Measurements from ENCODE around the gene DEFB129.

DNA sequence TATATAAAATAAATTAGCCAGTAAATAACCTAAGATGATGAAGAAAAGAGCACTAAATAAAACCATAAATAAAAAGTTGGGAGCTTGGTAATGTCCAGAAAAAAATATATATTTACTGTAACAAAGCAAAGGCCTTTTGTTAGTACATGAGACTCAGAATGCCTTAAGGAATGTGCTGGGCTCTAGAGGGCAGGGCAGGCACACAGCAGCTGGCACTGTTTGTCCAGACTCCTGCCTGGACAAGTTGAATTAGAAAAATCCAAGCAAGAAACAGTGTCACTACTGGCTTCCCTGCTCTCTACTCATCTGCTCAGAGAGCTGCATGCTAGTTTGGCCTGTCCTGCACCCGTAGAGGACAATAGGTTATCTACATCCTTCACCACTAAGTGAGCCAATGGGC is 8.8 kb downstream of the DEFB129 start:
- TF ChIP-seq, protein P1, sequence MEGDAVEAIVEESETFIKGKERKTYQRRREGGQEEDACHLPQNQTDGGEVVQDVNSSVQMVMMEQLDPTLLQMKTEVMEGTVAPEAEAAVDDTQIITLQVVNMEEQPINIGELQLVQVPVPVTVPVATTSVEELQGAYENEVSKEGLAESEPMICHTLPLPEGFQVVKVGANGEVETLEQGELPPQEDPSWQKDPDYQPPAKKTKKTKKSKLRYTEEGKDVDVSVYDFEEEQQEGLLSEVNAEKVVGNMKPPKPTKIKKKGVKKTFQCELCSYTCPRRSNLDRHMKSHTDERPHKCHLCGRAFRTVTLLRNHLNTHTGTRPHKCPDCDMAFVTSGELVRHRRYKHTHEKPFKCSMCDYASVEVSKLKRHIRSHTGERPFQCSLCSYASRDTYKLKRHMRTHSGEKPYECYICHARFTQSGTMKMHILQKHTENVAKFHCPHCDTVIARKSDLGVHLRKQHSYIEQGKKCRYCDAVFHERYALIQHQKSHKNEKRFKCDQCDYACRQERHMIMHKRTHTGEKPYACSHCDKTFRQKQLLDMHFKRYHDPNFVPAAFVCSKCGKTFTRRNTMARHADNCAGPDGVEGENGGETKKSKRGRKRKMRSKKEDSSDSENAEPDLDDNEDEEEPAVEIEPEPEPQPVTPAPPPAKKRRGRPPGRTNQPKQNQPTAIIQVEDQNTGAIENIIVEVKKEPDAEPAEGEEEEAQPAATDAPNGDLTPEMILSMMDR (IDR thresholded peaks at IDR 0.05; ENCODE audit: low read depth, low read length, missing input control) = peak; percentile 29
- TF ChIP-seq, protein P2, sequence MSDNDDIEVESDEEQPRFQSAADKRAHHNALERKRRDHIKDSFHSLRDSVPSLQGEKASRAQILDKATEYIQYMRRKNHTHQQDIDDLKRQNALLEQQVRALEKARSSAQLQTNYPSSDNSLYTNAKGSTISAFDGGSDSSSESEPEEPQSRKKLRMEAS (IDR thresholded peaks at IDR 0.05) = no peak
- no peak for TF ChIP-seq SP1 (IDR thresholded peaks at IDR 0.05)
- no peak for TF ChIP-seq GABPA (IDR thresholded peaks at IDR 0.05 in 1 of 2, conservative IDR thresholded peaks at IDR 0.05 in 1 of 2)
- TF ChIP-seq HNF4G (IDR thresholded peaks at IDR 0.05) = no peak
- no peak for TF ChIP-seq JUND (IDR thresholded peaks at IDR 0.05)
- TF ChIP-seq, protein P3, sequence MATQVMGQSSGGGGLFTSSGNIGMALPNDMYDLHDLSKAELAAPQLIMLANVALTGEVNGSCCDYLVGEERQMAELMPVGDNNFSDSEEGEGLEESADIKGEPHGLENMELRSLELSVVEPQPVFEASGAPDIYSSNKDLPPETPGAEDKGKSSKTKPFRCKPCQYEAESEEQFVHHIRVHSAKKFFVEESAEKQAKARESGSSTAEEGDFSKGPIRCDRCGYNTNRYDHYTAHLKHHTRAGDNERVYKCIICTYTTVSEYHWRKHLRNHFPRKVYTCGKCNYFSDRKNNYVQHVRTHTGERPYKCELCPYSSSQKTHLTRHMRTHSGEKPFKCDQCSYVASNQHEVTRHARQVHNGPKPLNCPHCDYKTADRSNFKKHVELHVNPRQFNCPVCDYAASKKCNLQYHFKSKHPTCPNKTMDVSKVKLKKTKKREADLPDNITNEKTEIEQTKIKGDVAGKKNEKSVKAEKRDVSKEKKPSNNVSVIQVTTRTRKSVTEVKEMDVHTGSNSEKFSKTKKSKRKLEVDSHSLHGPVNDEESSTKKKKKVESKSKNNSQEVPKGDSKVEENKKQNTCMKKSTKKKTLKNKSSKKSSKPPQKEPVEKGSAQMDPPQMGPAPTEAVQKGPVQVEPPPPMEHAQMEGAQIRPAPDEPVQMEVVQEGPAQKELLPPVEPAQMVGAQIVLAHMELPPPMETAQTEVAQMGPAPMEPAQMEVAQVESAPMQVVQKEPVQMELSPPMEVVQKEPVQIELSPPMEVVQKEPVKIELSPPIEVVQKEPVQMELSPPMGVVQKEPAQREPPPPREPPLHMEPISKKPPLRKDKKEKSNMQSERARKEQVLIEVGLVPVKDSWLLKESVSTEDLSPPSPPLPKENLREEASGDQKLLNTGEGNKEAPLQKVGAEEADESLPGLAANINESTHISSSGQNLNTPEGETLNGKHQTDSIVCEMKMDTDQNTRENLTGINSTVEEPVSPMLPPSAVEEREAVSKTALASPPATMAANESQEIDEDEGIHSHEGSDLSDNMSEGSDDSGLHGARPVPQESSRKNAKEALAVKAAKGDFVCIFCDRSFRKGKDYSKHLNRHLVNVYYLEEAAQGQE (IDR thresholded peaks at IDR 0.05) = no peak
- no peak for TF ChIP-seq TAF1 (conservative IDR thresholded peaks at IDR 0.05)
- TF ChIP-seq YY1 (IDR thresholded peaks at IDR 0.05) = no peak
- TF ChIP-seq EGR1 (IDR thresholded peaks at IDR 0.05; ENCODE audit: low read depth in 2 of 2) = no peak
- no peak for TF ChIP-seq NR2F2 (IDR thresholded peaks at IDR 0.05)
- TF ChIP-seq HNF4A (conservative IDR thresholded peaks at IDR 0.05) = no peak
- TF ChIP-seq RAD21 (IDR thresholded peaks at IDR 0.05) = peak; percentile 64 to 76

Data from liver (tissue), 3 donors.